Lower lobe of right lung (tissue), 2 donors: ENCODE results near the gene CHIC2. TPM values are rescaled to one million over a fixed set of nuclear protein-coding genes. Genes with fewer than 3 reads are reported as not detected.
"Not testable (repeated sequence)": the region's sequence is repeated elsewhere in the genome, so short reads cannot be mapped to it uniquely, and the experiment has no call there.

ENCODE experiments used
- ATAC-seq, 2 donors: fragments of 200-7000 bp; cut with Tn5 transposase; one replicate each; pipeline ENCODE4 v1.9.1; 2020 to 2022; ENCODE audit warnings: mild to moderate bottlenecking in 2 of 2, moderate library complexity in 2 of 2
- DNase-seq: peaks from one replicate; pipeline ENCODE4 v3.0.0-alpha.2; 2020
- H3K27ac ChIP-seq: fragments of 200-600 bp; one replicate; pipeline ENCODE4 v1.8.0; 2022
- H3K27me3 ChIP-seq: fragments of 200-600 bp; one replicate; pipeline ENCODE4 v1.8.0; 2022; ENCODE audit warnings: low read depth
- H3K36me3 ChIP-seq: fragments of 200-600 bp; one replicate; pipeline ENCODE4 v1.8.0; 2022; ENCODE audit warnings: mild to moderate bottlenecking
- H3K4me1 ChIP-seq: fragments of 200-600 bp; one replicate; pipeline ENCODE4 v1.8.0; 2022
- H3K4me3 ChIP-seq: fragments of 200-600 bp; one replicate; pipeline ENCODE4 v1.8.0; 2022; ENCODE audit warnings: mild to moderate bottlenecking
- H3K9me3 ChIP-seq: fragments of 200-600 bp; one replicate; pipeline ENCODE4 v1.8.0; 2022
- CTCF ChIP-seq: fragments of 200-600 bp; IDR thresholded peaks from one replicate; pipeline ENCODE4 v1.8.0; 2022; ENCODE audit warnings: antibody characterized with exemption, mild to moderate bottlenecking
- intact Hi-C: fragments of 100-400 bp; cut with DNase I; formaldehyde crosslinking; loops from one replicate; pipeline ENCODE4 v1.11.0; 2022
- total RNA-seq: library from RNA; stranded (reverse); fragmentation: NEBNext Ultra II Directional; extraction: Animal tissue kit (Norgen Biotek cat#: 25700); gene quantifications from one replicate; pipeline ENCODE4 v1.2.1, GENCODE V29; 2021
- donor health status: DM: no; HTN: yes; CAD: no; lungs with severe emphysema.

Gene CHIC2
- total RNA-seq, 1 donor from 2014 or later = 30.1 TPM

DNA sequence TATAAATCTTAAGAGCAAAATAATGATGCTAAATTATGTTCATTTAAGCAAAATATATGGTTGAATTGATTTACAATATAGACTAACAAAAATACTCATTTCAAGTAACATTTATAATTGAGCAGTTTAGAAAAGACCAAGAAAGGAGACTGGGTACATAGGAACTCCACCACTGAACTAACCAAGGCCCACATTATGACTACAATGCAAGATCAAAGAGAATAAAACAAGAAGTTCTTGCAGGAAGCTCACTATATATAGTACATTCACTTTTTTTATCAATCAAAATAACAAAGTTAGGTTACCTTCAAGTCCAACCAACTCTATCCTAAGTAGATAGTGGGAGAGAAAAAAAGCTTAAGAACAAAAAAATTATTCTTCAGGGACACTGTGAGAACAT lies 8.0 kb downstream of the CHIC2 start:
- Histone ChIP-seq H3K9me3 (no peaks in the 10 kb centered on the region), H3K36me3 (no peaks in the 10 kb centered on the region), H3K27ac (no peak overlapping the region), H3K4me1 (peaks cover 57% of the 10 kb centered on the region), H3K27me3 (no peaks in the 10 kb centered on the region), H3K4me3 (no peak overlapping the region)
- DNase-seq (no peak), ATAC-seq (no peak)
- intact Hi-C loops = no loop called here
- TF ChIP-seq CTCF = no peak

- H3K27ac ChIP-seq = no peak overlapping the region
- intact Hi-C loops = no loop called here
- H3K36me3 ChIP-seq = no peaks in the 10 kb centered on the region
- TF ChIP-seq CTCF = no peak
- no peak for ATAC-seq
- peaks cover 56% of the 10 kb centered on the region for H3K4me1 ChIP-seq
- DNase-seq = no peak
- H3K27me3 ChIP-seq = no peaks in the 10 kb centered on the region
- H3K9me3 ChIP-seq = no peaks in the 10 kb centered on the region
- no peak overlapping the region for H3K4me3 ChIP-seq
Observed at GRCh38 chr4:54055494-54055893, 8.9 kb downstream of the CHIC2 start.

- Histone ChIP-seq H3K27ac (no peak overlapping the region), H3K36me3 (no peaks in the 10 kb centered on the region), H3K9me3 (no peaks in the 10 kb centered on the region), H3K4me1 (peaks cover 52% of the 10 kb centered on the region), H3K27me3 (no peaks in the 10 kb centered on the region), H3K4me3 (no peak overlapping the region)
- ATAC-seq = no peak
- intact Hi-C loops = no loop called here
- TF ChIP-seq CTCF = no peak
- no peak for DNase-seq
Observed at GRCh38 chr4:54054501-54054900, 9.9 kb downstream of the CHIC2 start.

DNA sequence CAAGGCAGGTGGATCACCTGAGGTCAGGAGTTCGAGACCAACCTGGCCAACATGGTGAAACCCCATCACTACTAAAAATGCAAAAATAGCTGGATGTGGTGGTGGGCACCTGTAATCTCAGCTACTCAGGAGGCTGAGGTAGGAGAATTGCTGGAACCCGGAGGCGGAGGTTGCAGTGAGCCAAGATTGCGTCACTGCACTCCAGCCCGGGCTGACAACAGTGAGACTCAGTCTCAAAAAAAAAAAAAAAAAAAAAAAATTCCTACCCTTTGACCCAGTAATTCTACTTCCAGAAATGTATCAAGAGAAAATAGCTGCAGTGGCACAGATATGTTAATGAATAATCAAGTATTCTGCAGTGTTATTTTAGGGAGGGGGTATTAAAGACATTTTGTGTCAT lies 11.1 kb downstream of the CHIC2 start:
- peaks cover 42% of the 10 kb centered on the region for H3K4me1 ChIP-seq
- H3K4me3 ChIP-seq, intact Hi-C loops, H3K27ac ChIP-seq, H3K27me3 ChIP-seq, H3K36me3 ChIP-seq, H3K9me3 ChIP-seq, ATAC-seq: not testable (repeated sequence)
- peak; percentile 51 for DNase-seq

GRCh38 chr4:54050214-54050904 lies 14.0 kb downstream of the CHIC2 start:
- Histone ChIP-seq H3K4me1 (peaks cover 14% of the 10 kb centered on the region), H3K27me3 (no peaks in the 10 kb centered on the region), H3K36me3 (peaks cover 12% of the 10 kb centered on the region), H3K4me3 (no peak overlapping the region), H3K27ac (no peak overlapping the region), H3K9me3 (no peaks in the 10 kb centered on the region)
- intact Hi-C loops = no loop called here
- no peak for ATAC-seq
- TF ChIP-seq CTCF = no peak
- no peak for DNase-seq

- H3K36me3 ChIP-seq = peaks cover 34% of the 10 kb centered on the region
- intact Hi-C loops, ATAC-seq, DNase-seq, H3K4me3 ChIP-seq, H3K4me1 ChIP-seq, H3K27ac ChIP-seq, H3K27me3 ChIP-seq, H3K9me3 ChIP-seq: not testable (repeated sequence)
Observed at GRCh38 chr4:54043630-54044029, 20.8 kb downstream of the CHIC2 start.

GRCh38 chr4:54041933-54042332 lies 22.5 kb downstream of the CHIC2 start:
- no peak for TF ChIP-seq CTCF
- intact Hi-C loops = no loop called here
- no peak overlapping the region for H3K4me3 ChIP-seq
- H3K36me3 ChIP-seq = peaks cover 27% of the 10 kb centered on the region
- ATAC-seq (no peak), DNase-seq (no peak)
- no peaks in the 10 kb centered on the region for H3K9me3 ChIP-seq
- H3K27me3 ChIP-seq = no peaks in the 10 kb centered on the region
- peaks cover 6% of the 10 kb centered on the region for H3K4me1 ChIP-seq
- H3K27ac ChIP-seq = no peak overlapping the region
